Vagina (tissue), 2 donors: ENCODE data around the gene TRIM13.

Experiments
- POLR2AphosphoS5 ChIP-seq, 2 donors: sonication (generic); formaldehyde crosslinking; IDR thresholded peaks; one replicate each; pipeline ENCODE4 v1.9.0; 2017; ENCODE audit warnings: antibody characterized with exemption in 2 of 2, mild to moderate bottlenecking in 2 of 2, low read depth in 1 of 2; ENCODE audit not compliant: insufficient read depth in 1 of 2
- TF ChIP-seq, protein P1 (sequence below), 3 experiments: fragments of 450-650 bp in 2 of 3; fragments of 200-600 bp in 1 of 3; sonication (generic) in 1 of 3; IDR thresholded peaks; one replicate each; pipeline ENCODE4 v1.5.1; 2017 to 2019; ENCODE audit warnings: antibody characterized with exemption in 3 of 3, mild to moderate bottlenecking in 2 of 3, moderate library complexity in 2 of 3

DNA sequence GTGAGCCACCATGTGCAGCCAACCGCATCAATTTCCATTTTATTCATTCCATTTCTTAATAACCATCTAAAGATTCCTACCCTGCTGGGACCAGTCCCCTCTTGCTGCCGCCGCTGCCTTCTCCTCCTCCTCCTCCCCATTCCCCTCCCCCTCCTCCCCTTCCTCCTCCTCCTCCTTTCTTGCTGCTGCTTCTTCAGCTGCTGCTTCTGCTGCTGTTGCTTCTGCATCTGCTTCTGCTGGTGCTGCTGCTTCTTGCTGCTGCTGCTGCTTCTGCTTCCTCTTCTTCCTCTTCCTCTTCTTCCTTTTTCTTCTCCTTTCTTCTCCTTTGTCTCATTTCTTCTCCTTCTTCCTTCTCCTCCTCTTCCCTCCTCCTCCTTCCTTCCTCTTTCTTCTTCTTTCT, 40.7 kb upstream of the TRIM13 start:
- TF ChIP-seq, protein P1, sequence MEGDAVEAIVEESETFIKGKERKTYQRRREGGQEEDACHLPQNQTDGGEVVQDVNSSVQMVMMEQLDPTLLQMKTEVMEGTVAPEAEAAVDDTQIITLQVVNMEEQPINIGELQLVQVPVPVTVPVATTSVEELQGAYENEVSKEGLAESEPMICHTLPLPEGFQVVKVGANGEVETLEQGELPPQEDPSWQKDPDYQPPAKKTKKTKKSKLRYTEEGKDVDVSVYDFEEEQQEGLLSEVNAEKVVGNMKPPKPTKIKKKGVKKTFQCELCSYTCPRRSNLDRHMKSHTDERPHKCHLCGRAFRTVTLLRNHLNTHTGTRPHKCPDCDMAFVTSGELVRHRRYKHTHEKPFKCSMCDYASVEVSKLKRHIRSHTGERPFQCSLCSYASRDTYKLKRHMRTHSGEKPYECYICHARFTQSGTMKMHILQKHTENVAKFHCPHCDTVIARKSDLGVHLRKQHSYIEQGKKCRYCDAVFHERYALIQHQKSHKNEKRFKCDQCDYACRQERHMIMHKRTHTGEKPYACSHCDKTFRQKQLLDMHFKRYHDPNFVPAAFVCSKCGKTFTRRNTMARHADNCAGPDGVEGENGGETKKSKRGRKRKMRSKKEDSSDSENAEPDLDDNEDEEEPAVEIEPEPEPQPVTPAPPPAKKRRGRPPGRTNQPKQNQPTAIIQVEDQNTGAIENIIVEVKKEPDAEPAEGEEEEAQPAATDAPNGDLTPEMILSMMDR (IDR thresholded peaks at IDR 0.05) = no peak
- TF ChIP-seq POLR2AphosphoS5 (IDR thresholded peaks at IDR 0.05; ENCODE audit: insufficient read depth in 1 of 2, low read depth in 1 of 2) = no peak
